Tibial nerve (tissue), 4 donors: ENCODE results near the gene PRKCE. TPM values are rescaled to one million over a fixed set of nuclear protein-coding genes. Genes with fewer than 3 reads are reported as not detected.

ENCODE experiments used
- DNase-seq, 2 donors: peaks; one replicate each; pipeline ENCODE4 v3.0.0-alpha.2; 2019; ENCODE audit warnings: low spot score in 2 of 2
- H3K27ac ChIP-seq, 4 donors: fragments of 200-600 bp; sonication (generic) in 3 of 4; one replicate each; pipeline ENCODE4 v1.5.1; 2017 to 2019; ENCODE audit warnings: mild to moderate bottlenecking in 1 of 4
- H3K27me3 ChIP-seq, 2 donors: fragments of 200-600 bp; sonication (generic) in 1 of 2; one replicate each; pipeline versions ENCODE4 v1.5.1 to v1.6.0; 2017 to 2019
- H3K36me3 ChIP-seq, 3 donors: fragments of 200-600 bp; sonication (generic); one replicate each; pipeline ENCODE4 v1.5.1; 2018 to 2019
- H3K4me1 ChIP-seq, 4 donors: fragments of 200-600 bp; sonication (generic) in 3 of 4; one replicate each; pipeline ENCODE4 v1.5.1; 2017 to 2019
- H3K4me3 ChIP-seq, 4 donors: fragments of 200-600 bp; sonication (generic) in 3 of 4; one replicate each; pipeline ENCODE4 v1.5.1; 2017 to 2019; ENCODE audit warnings: mild to moderate bottlenecking in 1 of 4, moderate library complexity in 1 of 4
- H3K9me3 ChIP-seq, 4 donors: fragments of 200-600 bp; sonication (generic) in 3 of 4; one replicate each; pipeline ENCODE4 v1.5.1; 2017 to 2019
- EP300 ChIP-seq, 2 donors: sonication (generic); formaldehyde crosslinking; IDR thresholded peaks; one replicate each; pipeline ENCODE4 v1.6.1; 2017; ENCODE audit warnings: antibody characterized with exemption in 2 of 2, mild to moderate bottlenecking in 1 of 2
- POLR2A ChIP-seq, 2 donors: fragments of 450-650 bp; IDR thresholded peaks; one replicate each; pipeline ENCODE4 v1.6.1; 2017; ENCODE audit warnings: antibody characterized with exemption in 2 of 2, mild to moderate bottlenecking in 2 of 2, moderate library complexity in 2 of 2
- WGBS, 2 donors: methylation state at CpG; one replicate each; pipeline ENCODE4 v1.1.5; 2018; 5-methylcytosine and 5-hydroxymethylcytosine counted together
- total RNA-seq, 4 donors: library from RNA; depleted of rRNA; stranded (reverse); fragments of >200 nt; gene quantifications; one replicate each; pipeline ENCODE4 v1.1.0, GENCODE V29; 2016
- TF ChIP-seq, protein P1 (sequence below), 5 experiments: fragments of 200-600 bp in 3 of 5; fragments of 450-650 bp in 2 of 5; sonication (generic) in 3 of 5; IDR thresholded peaks; one replicate each; pipeline ENCODE4 v1.5.1; 2016 to 2019; ENCODE audit warnings: antibody characterized with exemption in 5 of 5, mild to moderate bottlenecking in 3 of 5, moderate library complexity in 2 of 5

The PRKCE gene
- total RNA-seq, 4 donors from 2014 or later: 14.4 to 22.4 (median 17.9) TPM

DNA sequence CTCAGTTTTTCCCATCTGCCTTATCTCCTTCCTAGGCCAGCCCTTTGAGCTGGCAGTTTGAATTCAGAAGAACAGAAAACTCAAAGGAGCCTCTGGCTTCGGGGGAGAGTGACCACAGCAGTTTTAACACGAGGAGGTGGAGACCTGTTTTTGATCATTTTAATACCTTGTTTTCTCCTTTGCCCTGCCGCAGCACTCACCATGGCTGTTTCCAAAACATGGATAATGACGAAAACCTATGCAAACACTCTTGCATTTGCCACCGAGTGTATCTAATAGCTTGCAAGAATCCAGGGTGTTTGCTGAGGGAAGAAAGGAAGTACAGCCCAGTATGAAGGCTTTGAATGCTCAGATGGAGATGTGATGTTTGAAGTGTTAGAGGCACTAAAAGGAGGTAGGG is 167.1 kb downstream of the PRKCE start:
- H3K27ac ChIP-seq: no peak overlapping the region
- DNase-seq: no peak
- no peak overlapping the region for H3K4me3 ChIP-seq
- no peaks in the 10 kb centered on the region for H3K27me3 ChIP-seq
- H3K9me3 ChIP-seq: no peaks in the 10 kb centered on the region
- TF ChIP-seq POLR2A (IDR thresholded peaks at IDR 0.05) (no peak), EP300 (IDR thresholded peaks at IDR 0.05) (no peak)
- TF ChIP-seq, protein P1, sequence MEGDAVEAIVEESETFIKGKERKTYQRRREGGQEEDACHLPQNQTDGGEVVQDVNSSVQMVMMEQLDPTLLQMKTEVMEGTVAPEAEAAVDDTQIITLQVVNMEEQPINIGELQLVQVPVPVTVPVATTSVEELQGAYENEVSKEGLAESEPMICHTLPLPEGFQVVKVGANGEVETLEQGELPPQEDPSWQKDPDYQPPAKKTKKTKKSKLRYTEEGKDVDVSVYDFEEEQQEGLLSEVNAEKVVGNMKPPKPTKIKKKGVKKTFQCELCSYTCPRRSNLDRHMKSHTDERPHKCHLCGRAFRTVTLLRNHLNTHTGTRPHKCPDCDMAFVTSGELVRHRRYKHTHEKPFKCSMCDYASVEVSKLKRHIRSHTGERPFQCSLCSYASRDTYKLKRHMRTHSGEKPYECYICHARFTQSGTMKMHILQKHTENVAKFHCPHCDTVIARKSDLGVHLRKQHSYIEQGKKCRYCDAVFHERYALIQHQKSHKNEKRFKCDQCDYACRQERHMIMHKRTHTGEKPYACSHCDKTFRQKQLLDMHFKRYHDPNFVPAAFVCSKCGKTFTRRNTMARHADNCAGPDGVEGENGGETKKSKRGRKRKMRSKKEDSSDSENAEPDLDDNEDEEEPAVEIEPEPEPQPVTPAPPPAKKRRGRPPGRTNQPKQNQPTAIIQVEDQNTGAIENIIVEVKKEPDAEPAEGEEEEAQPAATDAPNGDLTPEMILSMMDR (IDR thresholded peaks at IDR 0.05): no peak
- no peaks in the 10 kb centered on the region for H3K36me3 ChIP-seq
- peaks cover 0 to 73% (median 26%) of the 10 kb centered on the region in 4 donors for H3K4me1 ChIP-seq
- WGBS, 2 donors: 58 to 67% methylated on average over 5 of the region's 5 CpGs

DNA sequence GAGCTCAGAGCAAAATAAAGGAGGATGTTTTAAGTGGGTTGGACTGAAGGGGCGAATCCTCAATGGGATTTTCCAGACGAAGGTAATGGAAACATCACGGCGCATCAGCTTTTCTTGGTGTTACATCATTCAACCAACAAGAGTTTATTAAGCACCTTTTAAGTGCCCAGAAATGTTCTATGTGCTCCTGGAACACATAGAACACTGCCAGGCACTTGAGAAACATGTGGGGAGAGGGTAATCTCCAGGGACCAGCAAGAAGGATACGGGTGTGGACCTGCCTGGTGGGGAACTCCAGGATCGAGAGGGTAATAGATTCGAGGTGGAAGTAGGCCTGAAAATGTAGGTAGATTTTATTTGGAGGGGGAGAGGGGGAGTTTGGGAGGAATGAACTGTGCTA is 168.6 kb downstream of the PRKCE start:
- Histone ChIP-seq H3K9me3 (no peaks in the 10 kb centered on the region), H3K4me1 (peaks cover 0 to 69% (median 21%) of the 10 kb centered on the region in 4 donors), H3K36me3 (no peaks in the 10 kb centered on the region), H3K4me3 (no peak overlapping the region), H3K27me3 (no peaks in the 10 kb centered on the region), H3K27ac (no peak overlapping the region)
- TF ChIP-seq, protein P1 (IDR thresholded peaks at IDR 0.05): no peak
- TF ChIP-seq EP300 (IDR thresholded peaks at IDR 0.05) (no peak), POLR2A (IDR thresholded peaks at IDR 0.05) (no peak)
- WGBS, 2 donors: 88 to 91% methylated on average over 7 of the region's 7 CpGs
- no peak for DNase-seq

DNA sequence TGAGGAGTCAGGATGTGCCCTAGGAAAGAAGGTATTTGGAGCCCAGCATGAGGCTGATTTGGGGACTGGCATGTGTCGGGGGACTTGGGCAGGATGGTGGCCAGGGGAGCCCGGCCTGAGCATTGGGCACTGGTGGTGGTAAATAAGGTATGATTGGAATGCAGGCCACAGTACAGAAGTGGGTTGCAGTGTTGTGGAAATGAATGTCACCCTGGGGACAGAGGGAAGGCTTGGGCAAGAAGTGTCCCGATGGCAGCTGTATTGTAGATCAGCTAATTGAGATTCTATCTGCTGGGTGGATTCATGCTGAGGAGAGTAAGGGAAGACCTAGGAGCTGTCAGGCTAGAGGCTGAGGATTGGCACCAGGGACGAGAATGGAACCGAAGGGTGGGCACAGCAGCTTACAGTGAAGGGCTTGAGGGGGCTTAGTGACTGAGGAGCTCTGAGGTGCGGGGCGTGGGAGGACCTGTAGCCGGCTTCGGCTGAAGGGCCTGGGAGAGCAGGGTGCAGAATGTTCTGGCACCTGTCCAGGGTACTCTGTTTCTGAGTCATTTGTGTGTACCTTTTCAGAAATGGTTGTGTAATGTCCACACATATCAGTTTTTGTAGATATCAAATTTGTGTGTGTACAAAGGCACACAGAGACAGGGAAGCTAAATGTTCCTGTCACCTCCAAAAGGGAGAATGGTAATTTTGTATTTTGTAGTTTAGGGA is 170.2 kb downstream of the PRKCE start:
- H3K27me3 ChIP-seq: no peaks in the 10 kb centered on the region
- no peaks in the 10 kb centered on the region for H3K36me3 ChIP-seq
- no peaks in the 10 kb centered on the region for H3K9me3 ChIP-seq
- DNase-seq: peak; percentile 36 to 68
- H3K4me3 ChIP-seq: no peak overlapping the region
- WGBS, 2 donors: 69 to 71% methylated on average over 9 of the region's 9 CpGs
- peaks cover 0 to 56% (median 14%) of the 10 kb centered on the region in 4 donors for H3K4me1 ChIP-seq
- TF ChIP-seq, protein P1 (IDR thresholded peaks at IDR 0.05): no peak
- TF ChIP-seq POLR2A (IDR thresholded peaks at IDR 0.05) (no peak), EP300 (IDR thresholded peaks at IDR 0.05) (peak in 1 of 2 donors; percentile 28)
- H3K27ac ChIP-seq: peak overlapping the region in 2 of 4 donors; percentile 37 to 62

DNA sequence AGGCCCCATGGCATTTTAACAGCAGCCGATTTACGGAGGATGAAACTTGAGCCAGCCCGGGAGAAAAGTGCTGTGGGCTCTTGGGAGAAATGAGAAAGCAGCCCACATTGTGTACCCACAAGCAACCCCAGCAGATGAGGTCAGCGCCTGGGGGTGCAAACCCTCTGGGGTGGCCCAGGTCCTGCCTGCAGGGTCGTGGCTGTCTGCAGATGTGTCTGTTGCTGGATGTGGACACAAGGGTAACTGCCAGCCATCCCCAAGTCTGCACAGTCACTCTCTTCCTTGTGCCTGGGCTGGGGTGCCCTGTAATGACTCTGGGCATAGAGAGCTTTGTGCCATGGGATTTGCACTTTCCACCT is 170.8 kb downstream of the PRKCE start:
- no peaks in the 10 kb centered on the region for H3K27me3 ChIP-seq
- WGBS, 2 donors: 47 to 50% methylated on average over 5 of the region's 5 CpGs
- H3K27ac ChIP-seq: peak overlapping the region in 2 of 4 donors; percentile 37 to 62
- TF ChIP-seq, protein P1 (IDR thresholded peaks at IDR 0.05): no peak
- TF ChIP-seq POLR2A (IDR thresholded peaks at IDR 0.05): no peak
- peaks cover 0 to 56% (median 10%) of the 10 kb centered on the region in 4 donors for H3K4me1 ChIP-seq
- no peaks in the 10 kb centered on the region for H3K9me3 ChIP-seq
- DNase-seq: no peak
- no peak overlapping the region for H3K4me3 ChIP-seq
- H3K36me3 ChIP-seq: no peaks in the 10 kb centered on the region

DNA sequence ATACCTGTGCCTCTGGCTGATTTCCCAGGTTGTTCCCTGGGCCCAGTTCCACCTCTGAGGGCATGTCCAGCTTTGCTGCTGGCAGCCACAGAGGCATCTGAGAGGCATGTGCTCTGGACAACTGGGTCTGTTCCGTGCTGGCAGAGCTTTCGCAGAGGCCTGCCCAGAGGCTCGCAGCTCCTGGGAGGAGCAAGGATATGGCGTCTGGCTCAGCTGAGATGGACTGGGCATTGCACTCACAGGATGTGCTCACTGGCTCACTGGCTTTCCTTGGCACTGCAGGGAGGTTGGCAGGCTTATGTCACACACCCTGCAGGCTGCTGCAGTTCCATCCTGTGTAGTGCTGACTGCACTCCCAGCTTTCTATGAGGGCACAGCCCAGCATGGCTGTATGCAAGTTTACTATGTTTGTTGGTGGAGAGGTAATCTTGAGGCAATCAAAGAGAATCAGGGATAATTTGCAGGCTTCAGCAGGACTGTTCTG is 172.3 kb downstream of the PRKCE start:
- no peaks in the 10 kb centered on the region for H3K36me3 ChIP-seq
- no peaks in the 10 kb centered on the region for H3K27me3 ChIP-seq
- H3K4me1 ChIP-seq: peaks cover 0 to 54% (median 10%) of the 10 kb centered on the region in 4 donors
- no peaks in the 10 kb centered on the region for H3K9me3 ChIP-seq
- H3K4me3 ChIP-seq: no peak overlapping the region
- no peak for DNase-seq
- peak overlapping the region in 1 of 4 donors; percentile 2 for H3K27ac ChIP-seq
- TF ChIP-seq, protein P1 (IDR thresholded peaks at IDR 0.05): no peak
- no peak for TF ChIP-seq EP300 (IDR thresholded peaks at IDR 0.05)
- TF ChIP-seq POLR2A (IDR thresholded peaks at IDR 0.05): no peak
- WGBS, 2 donors: 89% methylated on average over 3 of the region's 4 CpGs; no CpG with 5 or more reads in 1 of the 2 donors
